K562 (cell line): ENCODE data around the gene IL1B. TPM values are rescaled to one million over a fixed set of nuclear protein-coding genes. Genes with fewer than 3 reads are reported as not detected.

Experiments used
- ATAC-seq: fragments of 200-7000 bp; cut with Tn5 transposase; 3 replicates; pipeline ENCODE4 v1.9.1; 2020; ENCODE audit warnings: moderate library complexity
- BruUV-seq: library from RNA; stranded (reverse); fragments of 400-500 nt; replicated peaks from 2 replicates; lab custom pipeline; 2021; lab: Mats Ljungman, UMichigan
- CTCF ChIA-PET: fragments of 300-600 bp; formaldehyde crosslinking; extraction: SDS; loops from one replicate; lab custom pipeline; 2021; ENCODE audit warnings: low intra/inter-chr PET ratio; lab: Yijun Ruan, JAX
- POLR2A ChIA-PET: fragments of 300-600, 350-650 bp; sonication (Branson Sonifier 250); formaldehyde crosslinking; extraction: SDS; loops from one replicate; lab custom pipeline; 2021; ENCODE audit warnings: antibody characterized with exemption, inconsistent platforms; lab: Yijun Ruan, JAX
- DNase-seq, 4 experiments: peaks; one replicate each; pipeline versions ENCODE4 v3.0.0 to v3.0.0-alpha.2; 2011 to 2018; ENCODE audit warnings: low spot score in 3 of 4, mixed read lengths in 3 of 4; ENCODE audit errors: extremely low read depth in 1 of 4
- FAIRE-seq: peaks from 2 replicates; lab custom pipeline; 2011; peaks lifted over from hg19 to GRCh38; lab: Jason Lieb, UNC
- H2AFZ ChIP-seq: 2 replicates; pipeline ENCODE4 v1.6.0; 2011; ENCODE audit warnings: low read depth, low read length, control low read depth, inconsistent platforms
- H3K27ac ChIP-seq: fragments of 200-600 bp; 3 replicates; pipeline ENCODE4 v1.8.0; 2011; ENCODE audit warnings: low read depth, mild to moderate bottlenecking, control low read depth, inconsistent platforms, low read length, moderate library complexity, mixed read lengths; ENCODE audit errors: extremely low read depth
- H3K27me3 ChIP-seq, 2 experiments: fragments of 300-600 bp in 1 of 2; 2 replicates in 1 of 2; 3 replicates in 1 of 2; pipeline versions ENCODE4 v1.6.0 to v1.8.0; 2011; ENCODE audit warnings: inconsistent platforms in 2 of 2, low read length in 2 of 2, mild to moderate bottlenecking in 1 of 2, mixed read lengths in 1 of 2, moderate library complexity in 1 of 2; ENCODE audit not compliant: control insufficient read depth in 2 of 2, insufficient read depth in 2 of 2
- H3K36me3 ChIP-seq: fragments of 300-600 bp; 3 replicates; pipeline ENCODE4 v1.8.0; 2011; ENCODE audit warnings: mild to moderate bottlenecking, low read length, inconsistent platforms; ENCODE audit not compliant: control insufficient read depth, insufficient read depth
- H3K4me1 ChIP-seq, 2 experiments: fragments of 200-600 bp in 1 of 2; replicated peaks in 1 of 2; 2 replicates in 1 of 2; 3 replicates in 1 of 2; pipeline versions ENCODE4 v1.5.1 to v1.8.0; 2011; ENCODE audit warnings: inconsistent platforms in 2 of 2, low read length in 2 of 2, mild to moderate bottlenecking in 1 of 2, mixed read lengths in 1 of 2, moderate library complexity in 1 of 2; ENCODE audit not compliant: control insufficient read depth in 2 of 2, insufficient read depth in 2 of 2
- H3K4me2 ChIP-seq: 2 replicates; pipeline ENCODE4 v1.6.1; 2011; ENCODE audit warnings: low read length, control low read depth, inconsistent platforms, mixed read lengths; ENCODE audit not compliant: insufficient read depth
- H3K4me3 ChIP-seq: fragments of 200-600 bp; sonication (generic), shearing (Covaris generic); 2 replicates; pipeline ENCODE4 v1.5.1; 2016; ENCODE audit warnings: control low read depth, inconsistent platforms
- H3K79me2 ChIP-seq: fragments of 200-600 bp; 3 replicates; pipeline ENCODE4 v1.8.0; 2011; ENCODE audit warnings: low read length, inconsistent platforms; ENCODE audit not compliant: control insufficient read depth, insufficient read depth
- H3K9ac ChIP-seq, 2 experiments: 2 replicates each; pipeline versions ENCODE4 v1.6.0 to v1.6.1; 2011; ENCODE audit warnings: low read depth in 2 of 2, low read length in 2 of 2, control low read depth in 1 of 2, inconsistent platforms in 1 of 2, mild to moderate bottlenecking in 1 of 2, mixed read lengths in 1 of 2; ENCODE audit not compliant: insufficient read depth in 1 of 2
- H3K9me1 ChIP-seq: one replicate; pipeline ENCODE4 v1.6.0; 2011; ENCODE audit warnings: inconsistent platforms, mild to moderate bottlenecking, low read length, moderate library complexity; ENCODE audit not compliant: control insufficient read depth, insufficient read depth
- H3K9me3 ChIP-seq: replicated peaks from 2 replicates; pipeline ENCODE4 v1.5.1; 2011; ENCODE audit warnings: low read depth, low read length, inconsistent platforms; ENCODE audit not compliant: control insufficient read depth, insufficient read depth
- H4K20me1 ChIP-seq: replicated peaks from 2 replicates; pipeline ENCODE4 v1.6.1; 2011; ENCODE audit warnings: low read length, inconsistent platforms, mixed read lengths; ENCODE audit not compliant: control insufficient read depth, insufficient read depth
- BRD9 ChIP-seq: fragments of 450-650 bp; IDR thresholded peaks from 2 replicates; pipeline ENCODE4 v1.6.1; 2018; ENCODE audit warnings: low read depth; ENCODE audit not compliant: partially characterized antibody
- COPS2 ChIP-seq: fragments of 450-650 bp; conservative IDR thresholded peaks from 2 replicates; pipeline ENCODE4 v1.6.1; 2016; ENCODE audit warnings: mild to moderate bottlenecking, moderate library complexity
- MYNN ChIP-seq, 2 experiments: sonication (generic); formaldehyde crosslinking in 1 of 2; IDR thresholded peaks; 2 replicates each; pipeline versions ENCODE4 v1.5.0 to v1.6.1; 2016 to 2020; ENCODE audit warnings: antibody characterized with exemption in 1 of 2, missing genetic modification reagents in 1 of 2
- PCBP2 ChIP-seq: fragments of 200-400 bp; formaldehyde crosslinking; IDR thresholded peaks from 2 replicates; pipeline ENCODE4 v1.6.1; 2018; ENCODE audit warnings: low read length, low read depth, mild to moderate bottlenecking, moderate library complexity; ENCODE audit not compliant: poor library complexity, severe bottlenecking
- PPARD ChIP-seq: fragments of 250-450 bp; sonication (Bioruptor Pico); IDR thresholded peaks from 2 replicates; pipeline ENCODE4 v1.8.0; 2022; ENCODE audit warnings: inconsistent platforms, mild to moderate bottlenecking, moderate library complexity
- SIX5 ChIP-seq, 2 experiments: IDR thresholded peaks; 2 replicates each; pipeline ENCODE4 v1.6.1; 2011; ENCODE audit warnings: low read length in 2 of 2, borderline replicate concordance in 1 of 2, low read depth in 1 of 2, mild to moderate bottlenecking in 1 of 2, moderate library complexity in 1 of 2; ENCODE audit not compliant: insufficient read depth in 1 of 2
- ZNF507 ChIP-seq: conservative IDR thresholded peaks from 2 replicates; pipeline ENCODE4 v1.6.1; 2017; ENCODE audit warnings: missing genetic modification characterization, missing compliant biosample characterization
- ZNF589 ChIP-seq: fragments of 200-800 bp; sonication (Bioruptor generic); IDR thresholded peaks from 2 replicates; pipeline ENCODE4 v1.6.1; 2016; ENCODE audit warnings: low read depth, missing genetic modification characterization, missing compliant biosample characterization
- ZNF695 ChIP-seq: fragments of 450-650 bp; formaldehyde crosslinking; IDR thresholded peaks from 2 replicates; pipeline ENCODE4 v1.4.0; 2020; ENCODE audit warnings: mild to moderate bottlenecking, moderate library complexity
- ZZZ3 ChIP-seq: fragments of 450-650 bp; IDR thresholded peaks from 2 replicates; pipeline ENCODE4 v1.6.1; 2016; ENCODE audit warnings: antibody characterized with exemption, mild to moderate bottlenecking, moderate library complexity
- WGBS: fragments of 100-300 bp; shearing (Covaris generic); methylation state at CpG from one replicate; pipeline ENCODE4 v1.1.6; 2016; ENCODE audit warnings: low coverage, mixed read lengths; ENCODE audit not compliant: insufficient coverage; ENCODE audit errors: missing lambda C conversion rate; 5-methylcytosine and 5-hydroxymethylcytosine counted together
- in situ Hi-C: fragments of 300-500 bp; cut with MboI; formaldehyde crosslinking; loops from 4 replicates; pipeline ENCODE4 v1.15.0; 2018; ENCODE audit warnings: inconsistent platforms, mixed read lengths
- intact Hi-C: fragments of 100-400 bp; cut with micrococcal nuclease; formaldehyde crosslinking; loops from 2 replicates; pipeline ENCODE4 v1.14.2; 2022
- polyA plus RNA-seq, 8 experiments: library from polyadenylated mRNA; depleted of rRNA in 4 of 8; stranded (reverse) in 5 of 8; unstranded in 3 of 8; fragments of >200 nt; fragmentation: Nextera tagmentation in 2 of 8; fragmentation: Illumina TruSeq in 1 of 8; extraction: Ambion mirVana in 2 of 8; extraction: Trizol in 1 of 8; gene quantifications; 2 replicates each; pipeline versions ENCODE4 v1.2.1 to v1.2.3, GENCODE V29; 2011 to 2014; ENCODE audit warnings: inconsistent platforms in 1 of 8, missing spikeins in 1 of 8
- total RNA-seq, 7 experiments: library from RNA; depleted of rRNA in 6 of 7; stranded (reverse); fragments of >200 nt in 6 of 7; fragmentation: Illumina TruSeq in 2 of 7; extraction: Trizol in 2 of 7; gene quantifications; 2 replicates each; pipeline versions ENCODE4 v1.2.1 to v1.2.3, GENCODE V29; 2011 to 2021; ENCODE audit warnings: low replicate concordance in 1 of 7
- TF ChIP-seq, protein P1 (sequence below): fragments of 250-450 bp; sonication (Bioruptor Pico); IDR thresholded peaks from 2 replicates; pipeline ENCODE4 v1.5.0; 2021

IL1B gene
- total and polyA plus RNA-seq, 9 of the 15 experiments (the other 6 are each of a cell fraction or from before 2014, with no cell fraction given) = 0.29 TPM; not detected in 8

- no peak for ATAC-seq
- Histone ChIP-seq H4K20me1 (no peaks in the 10 kb centered on the region), H3K4me2 (no peak overlapping the region), H3K9me1 (no peaks in the 10 kb centered on the region), H3K79me2 (no peaks in the 10 kb centered on the region), H2AFZ (no peak overlapping the region), H3K36me3 (no peaks in the 10 kb centered on the region), H3K9ac (no peak overlapping the region), H3K4me1 (peaks cover 3% of the 10 kb centered on the region in 2 experiments; a peak in 4 of 5 replicates), H3K27ac (no peak overlapping the region), H3K4me3 (no peak overlapping the region), H3K9me3 (no peaks in the 10 kb centered on the region), H3K27me3 (no peaks in the 10 kb centered on the region; a peak in 1 of 5 replicates)
- in situ Hi-C loops (no loop called here), intact Hi-C loops (no loop called here)
- WGBS = 11% methylated on average over 1 of the region's 1 CpG
- BruUV-seq = no TSS peak
- no peak for TF ChIP-seq PCBP2
- TF ChIP-seq, protein P1, sequence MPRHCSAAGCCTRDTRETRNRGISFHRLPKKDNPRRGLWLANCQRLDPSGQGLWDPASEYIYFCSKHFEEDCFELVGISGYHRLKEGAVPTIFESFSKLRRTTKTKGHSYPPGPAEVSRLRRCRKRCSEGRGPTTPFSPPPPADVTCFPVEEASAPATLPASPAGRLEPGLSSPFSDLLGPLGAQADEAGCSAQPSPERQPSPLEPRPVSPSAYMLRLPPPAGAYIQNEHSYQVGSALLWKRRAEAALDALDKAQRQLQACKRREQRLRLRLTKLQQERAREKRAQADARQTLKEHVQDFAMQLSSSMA (CRISPR knock-in tag) = no peak
- TF ChIP-seq ZNF589 = no peak
- no peak for TF ChIP-seq ZNF507
- no peak for TF ChIP-seq PPARD (CRISPR knock-in tag)
- no peak for TF ChIP-seq ZNF695 (CRISPR knock-in tag)
- TF ChIP-seq SIX5 (IDR thresholded peaks at IDR 0.05; ENCODE audit: borderline replicate concordance in 1 of 2, insufficient read depth in 1 of 2, low read depth in 1 of 2, low read length in 2 of 2) = no peak
- no peak for TF ChIP-seq BRD9
- TF ChIP-seq ZZZ3 = no peak
- TF ChIP-seq COPS2 = no peak
- TF ChIP-seq MYNN (IDR thresholded peaks at IDR 0.05) = no peak
- TF ChIP-seq MYNN (CRISPR knock-in tag; IDR thresholded peaks at IDR 0.05) = no peak
- ChIA-PET CTCF (no interaction called here), POLR2A (interaction anchor here (0.6 to 0.7 kb wide), 2 partner anchors 7 to 20 kb away, joined by 3 read pairs; no protein-coding TSS in a partner anchor)
- FAIRE-seq = no peak
- DNase-seq = no peak
Measured at GRCh38 chr2:112864072-112864471, 27.5 kb upstream of the IL1B start.
